HG03460 (cell line): ENCODE measurements around the gene CCDC170.
"Not testable (repeated sequence)": the region's sequence is repeated elsewhere in the genome, so short reads cannot be mapped to it uniquely, and the experiment has no call there.

Source experiments
- ATAC-seq: cut with Tn5 transposase; IDR thresholded peaks from one replicate; pipeline ENCODE4 v1.9.1; 2021; ENCODE audit not compliant: unreplicated experiment

The CCDC170 gene

GRCh38 chr6:151544884-151545283 is 51.1 kb downstream of the CCDC170 start:
- not testable (repeated sequence) for ATAC-seq

- no peak for ATAC-seq
These were observed 53.3 kb downstream of the CCDC170 start for GRCh38 chr6:151546941-151547659.

- ATAC-seq: no peak
These were observed 54.4 kb downstream of the CCDC170 start for GRCh38 chr6:151548201-151548600.

- ATAC-seq: no peak
These were observed 56.0 kb downstream of the CCDC170 start for GRCh38 chr6:151549790-151550189.

GRCh38 chr6:151550618-151551017 is 56.8 kb downstream of the CCDC170 start:
- no peak for ATAC-seq

GRCh38 chr6:151551223-151551857 is 57.5 kb downstream of the CCDC170 start:
- ATAC-seq: no peak

GRCh38 chr6:151553416-151554165 is 59.8 kb downstream of the CCDC170 start:
- ATAC-seq: no peak

GRCh38 chr6:151561238-151561637 is 67.4 kb downstream of the CCDC170 start:
- ATAC-seq: no peak

- no peak for ATAC-seq
These were observed 70.8 kb downstream of the CCDC170 start for GRCh38 chr6:151564654-151565053.

GRCh38 chr6:151565940-151566339 is 72.1 kb downstream of the CCDC170 start:
- ATAC-seq: no peak

- no peak for ATAC-seq
These were observed 72.7 kb downstream of the CCDC170 start for GRCh38 chr6:151566557-151566956.

GRCh38 chr6:151576633-151577032 is 82.8 kb downstream of the CCDC170 start:
- no peak for ATAC-seq

GRCh38 chr6:151577257-151577656 is 83.4 kb downstream of the CCDC170 start:
- no peak for ATAC-seq

- ATAC-seq: no peak
These were observed 91.9 kb downstream of the CCDC170 start for GRCh38 chr6:151585741-151586140.

- ATAC-seq: no peak
These were observed 95.8 kb downstream of the CCDC170 start for GRCh38 chr6:151589667-151590066.

- ATAC-seq: no peak
These were observed 96.9 kb downstream of the CCDC170 start for GRCh38 chr6:151590742-151591141.

- ATAC-seq: no peak
These were observed 98.8 kb downstream of the CCDC170 start for GRCh38 chr6:151592449-151593159.

- ATAC-seq: no peak
These were observed 115.5 kb downstream of the CCDC170 start for GRCh38 chr6:151609146-151609902.

GRCh38 chr6:151610326-151610725 is 116.5 kb downstream of the CCDC170 start:
- ATAC-seq: no peak

GRCh38 chr6:151614630-151615029 is 120.8 kb downstream of the CCDC170 start:
- ATAC-seq: no peak

- ATAC-seq: no peak
These were observed 122.3 kb downstream of the CCDC170 start for GRCh38 chr6:151616091-151616513.
